ENCODE results near the gene C20orf144. TPM values are rescaled to one million over a fixed set of nuclear protein-coding genes. Genes with fewer than 3 reads are reported as not detected.
"Not testable (repeated sequence)": the region's sequence is repeated elsewhere in the genome, so short reads cannot be mapped to it uniquely, and the experiment has no call there.

Gene C20orf144
- total RNA-seq, 3 donors from 2014 or later, result 0.11 to 0.38 (median 0.20) TPM

- H3K36me3 Mint-ChIP-seq (ENCODE audit: insufficient read depth); H3K27me3 Mint-ChIP-seq (ENCODE audit: low read depth); ATAC-seq; H3K4me3 Mint-ChIP-seq; H3K9me3 Mint-ChIP-seq; DNase-seq; H3K4me1 Mint-ChIP-seq (ENCODE audit: low read depth): not testable (repeated sequence)
These were observed 38.7 kb downstream of the C20orf144 start for GRCh38 chr20:33700696-33701441.

GRCh38 chr20:33701629-33702450 lies 39.7 kb downstream of the C20orf144 start:
- Mint-ChIP-seq H3K9me3 (no peaks in the 10 kb centered on the region), H3K36me3 (ENCODE audit: insufficient read depth) (no peaks in the 10 kb centered on the region), H3K27me3 (ENCODE audit: low read depth) (no peaks in the 10 kb centered on the region), H3K4me1 (ENCODE audit: low read depth) (no peaks in the 10 kb centered on the region), H3K4me3 (no peak overlapping the region)
- DNase-seq (no peak), ATAC-seq (no peak)

DNA sequence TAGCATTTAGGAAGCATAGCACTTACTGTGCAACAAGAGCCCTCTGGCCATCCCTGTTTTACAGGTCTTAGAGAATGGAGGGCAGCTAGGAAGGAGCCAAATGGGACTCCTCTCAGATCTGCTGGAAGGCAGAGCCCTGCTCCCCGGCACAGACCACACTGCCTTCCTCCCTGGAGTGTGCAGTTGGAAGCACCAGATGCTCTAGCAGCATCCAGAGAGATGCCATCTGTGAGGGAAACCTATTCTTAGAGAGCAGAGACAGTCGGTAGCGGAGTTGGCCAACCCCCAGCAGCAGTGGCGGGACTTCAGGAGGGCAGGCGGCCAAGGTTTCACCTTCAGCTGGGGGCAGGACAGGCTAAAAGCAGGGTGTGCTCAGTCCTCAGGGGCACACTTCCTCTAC lies 40.7 kb downstream of the C20orf144 start:
- Mint-ChIP-seq H3K27me3 (ENCODE audit: low read depth) (no peaks in the 10 kb centered on the region), H3K4me3 (no peak overlapping the region), H3K36me3 (ENCODE audit: insufficient read depth) (no peaks in the 10 kb centered on the region), H3K9me3 (no peaks in the 10 kb centered on the region), H3K4me1 (ENCODE audit: low read depth) (no peaks in the 10 kb centered on the region)
- DNase-seq (no peak), ATAC-seq (no peak)

DNA sequence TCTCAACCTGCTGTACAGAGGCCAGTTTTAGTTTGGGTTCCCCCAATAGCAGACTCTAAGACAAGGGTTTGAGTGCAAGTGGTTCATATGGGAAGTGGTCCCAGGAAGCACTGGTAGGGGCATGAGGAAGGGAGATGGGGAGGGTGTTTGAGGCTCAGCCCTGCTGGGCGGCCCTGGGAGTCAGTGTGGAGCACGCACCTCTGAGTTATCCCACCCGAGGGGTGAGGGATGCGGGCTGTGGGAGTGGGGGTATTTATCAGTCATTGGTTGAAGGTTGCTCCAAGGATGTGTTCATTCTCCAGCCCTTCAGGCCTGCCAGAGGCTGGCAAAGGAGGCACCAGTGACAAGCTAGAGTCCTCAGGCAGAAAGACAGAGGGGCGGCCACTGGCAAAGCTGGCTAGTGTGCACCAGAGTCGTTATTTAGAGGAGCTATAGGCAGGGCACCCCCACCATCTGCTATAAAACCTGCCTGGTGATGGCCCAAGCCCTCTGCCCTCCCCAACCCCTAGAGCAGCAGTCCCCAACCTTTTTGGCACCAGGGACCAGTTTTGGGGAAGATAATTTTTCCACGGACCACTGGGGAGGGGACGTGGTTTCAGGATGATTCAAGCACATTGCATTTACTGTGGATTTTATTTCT lies 41.5 kb downstream of the C20orf144 start:
- Mint-ChIP-seq H3K9me3 (no peaks in the 10 kb centered on the region), H3K4me1 (ENCODE audit: low read depth) (no peaks in the 10 kb centered on the region), H3K36me3 (ENCODE audit: insufficient read depth) (no peaks in the 10 kb centered on the region), H3K4me3 (no peak overlapping the region), H3K27me3 (ENCODE audit: low read depth) (no peaks in the 10 kb centered on the region)
- ATAC-seq (no peak), DNase-seq (no peak)

- ATAC-seq, result no peak
- no peaks in the 10 kb centered on the region for H3K36me3 Mint-ChIP-seq (ENCODE audit: insufficient read depth)
- peaks cover 1% of the 10 kb centered on the region for H3K4me1 Mint-ChIP-seq (ENCODE audit: low read depth)
- H3K27me3 Mint-ChIP-seq (ENCODE audit: low read depth), result no peaks in the 10 kb centered on the region
- DNase-seq, result no peak
- H3K4me3 Mint-ChIP-seq, result no peak overlapping the region
- H3K9me3 Mint-ChIP-seq, result no peaks in the 10 kb centered on the region
These were observed 42.2 kb downstream of the C20orf144 start for GRCh38 chr20:33704197-33704924.

GRCh38 chr20:33707668-33708067 lies 45.5 kb downstream of the C20orf144 start:
- DNase-seq (no peak), ATAC-seq (no peak)
- no peak overlapping the region for H3K4me3 Mint-ChIP-seq
- no peaks in the 10 kb centered on the region for H3K27me3 Mint-ChIP-seq (ENCODE audit: low read depth)
- no peaks in the 10 kb centered on the region for H3K9me3 Mint-ChIP-seq
- peaks cover 12% of the 10 kb centered on the region for H3K36me3 Mint-ChIP-seq (ENCODE audit: insufficient read depth)
- peaks cover 3% of the 10 kb centered on the region for H3K4me1 Mint-ChIP-seq (ENCODE audit: low read depth)

GRCh38 chr20:33709398-33709797 lies 47.3 kb downstream of the C20orf144 start:
- no peak overlapping the region for H3K4me3 Mint-ChIP-seq
- peaks cover 18% of the 10 kb centered on the region for H3K36me3 Mint-ChIP-seq (ENCODE audit: insufficient read depth)
- DNase-seq (no peak), ATAC-seq (peak in 1 of 2 donors; percentile 71)
- no peaks in the 10 kb centered on the region for H3K9me3 Mint-ChIP-seq
- H3K4me1 Mint-ChIP-seq (ENCODE audit: low read depth), result peaks cover 3% of the 10 kb centered on the region
- H3K27me3 Mint-ChIP-seq (ENCODE audit: low read depth), result no peaks in the 10 kb centered on the region

- Mint-ChIP-seq H3K9me3 (no peaks in the 10 kb centered on the region), H3K4me1 (ENCODE audit: low read depth) (peaks cover 3% of the 10 kb centered on the region), H3K4me3 (no peak overlapping the region), H3K36me3 (ENCODE audit: insufficient read depth) (peaks cover 19% of the 10 kb centered on the region), H3K27me3 (ENCODE audit: low read depth) (no peaks in the 10 kb centered on the region)
- ATAC-seq (no peak), DNase-seq (no peak)
These were observed 47.9 kb downstream of the C20orf144 start for GRCh38 chr20:33709905-33710541.

DNA sequence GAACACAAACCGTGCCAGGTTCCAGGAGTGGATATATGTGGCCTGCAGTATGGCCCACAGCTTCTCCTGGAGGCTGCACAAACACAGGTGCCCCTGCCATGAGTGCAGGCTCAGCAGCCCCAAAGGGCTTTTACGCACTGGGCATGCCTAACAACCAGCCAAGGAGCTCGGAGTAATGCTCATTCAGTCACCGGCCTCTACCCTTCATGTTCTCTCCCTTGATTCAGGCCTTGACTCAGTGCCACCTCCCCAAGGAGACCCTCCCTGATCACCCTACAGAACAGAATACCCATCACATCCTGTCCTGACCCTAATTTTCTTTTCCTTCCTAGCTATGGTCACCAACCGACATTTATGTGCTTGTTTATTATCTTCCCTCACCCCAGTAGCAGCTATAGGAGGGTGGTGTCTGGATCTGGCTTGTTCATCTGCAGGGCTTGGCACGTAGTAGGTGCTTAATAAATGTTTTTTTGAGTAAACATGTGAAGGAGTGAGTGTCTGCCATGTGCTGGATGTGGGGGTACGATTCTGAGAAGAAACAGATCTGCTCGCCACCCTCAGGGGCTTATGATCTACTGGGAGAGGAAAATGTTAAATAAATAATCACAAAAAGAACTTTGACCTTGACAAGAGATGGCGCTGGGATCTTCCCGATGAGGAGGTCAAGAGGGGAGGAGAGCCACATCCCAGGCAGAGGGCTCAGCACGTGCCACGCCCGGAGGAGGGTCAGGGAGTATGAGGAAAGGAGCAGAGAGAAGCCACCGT lies 48.7 kb downstream of the C20orf144 start:
- Mint-ChIP-seq H3K4me1 (ENCODE audit: low read depth) (peaks cover 3% of the 10 kb centered on the region), H3K4me3 (no peak overlapping the region), H3K27me3 (ENCODE audit: low read depth) (no peaks in the 10 kb centered on the region), H3K9me3 (no peaks in the 10 kb centered on the region), H3K36me3 (ENCODE audit: insufficient read depth) (peaks cover 19% of the 10 kb centered on the region)
- no peak for DNase-seq
- no peak for ATAC-seq

DNA sequence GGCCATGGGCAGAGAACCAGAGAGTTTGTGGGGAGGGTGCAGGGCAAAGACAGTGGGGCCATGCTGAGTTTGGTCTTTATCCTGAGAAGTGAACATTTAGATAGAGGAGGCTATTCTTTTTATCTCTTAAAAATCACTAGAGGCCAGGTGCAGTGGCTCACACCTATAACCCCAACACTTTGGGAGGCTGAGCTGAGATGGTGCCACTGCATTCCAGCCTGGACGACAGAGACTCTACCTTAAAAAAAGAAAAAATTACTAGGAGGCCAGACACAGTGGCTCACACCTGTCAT lies 49.3 kb downstream of the C20orf144 start:
- ATAC-seq (no peak), DNase-seq (no peak)
- Mint-ChIP-seq H3K4me1 (ENCODE audit: low read depth) (peaks cover 3% of the 10 kb centered on the region), H3K4me3 (no peak overlapping the region), H3K36me3 (ENCODE audit: insufficient read depth) (peaks cover 22% of the 10 kb centered on the region), H3K27me3 (ENCODE audit: low read depth) (no peaks in the 10 kb centered on the region), H3K9me3 (no peaks in the 10 kb centered on the region)

Other genes with a start within 250 kb of the C20orf144 start
- gene SNTA1, start 218.6 kb upstream of the C20orf144 start, total RNA-seq, result 1 to 10 TPM; 1.2 to 2.7 (median 2.4) TPM
- gene CBFA2T2, start 172.2 kb upstream of the C20orf144 start, total RNA-seq, result 1 to 10 TPM; 6.6 to 7.9 (median 7.5) TPM
- gene ACTL10, start 4.6 kb downstream of the C20orf144 start, total RNA-seq, result 1 to 10 TPM; 5.0 to 7.6 (median 6.9) TPM
- gene NECAB3, start 12.1 kb downstream of the C20orf144 start, total RNA-seq, result 10 to 100 TPM in 1 of 3 donors, 1 to 10 TPM in 2; 8.0 to 11.8 (median 9.7) TPM
- gene E2F1, start 24.1 kb downstream of the C20orf144 start, total RNA-seq, result 10 to 100 TPM; 57.5 to 60.2 (median 57.6) TPM
- gene PXMP4, start 58.0 kb downstream of the C20orf144 start, total RNA-seq, result 1 to 10 TPM; 4.2 to 4.9 (median 4.4) TPM
- gene ZNF341, start 69.7 kb downstream of the C20orf144 start, total RNA-seq, result 1 to 10 TPM; 4.8 to 6.0 (median 5.2) TPM
- gene CHMP4B, start 149.0 kb downstream of the C20orf144 start, total RNA-seq, result 10 to 100 TPM; 71.1 to 80.0 (median 71.7) TPM